ENCODE measurements around the gene GRID1.

DNA sequence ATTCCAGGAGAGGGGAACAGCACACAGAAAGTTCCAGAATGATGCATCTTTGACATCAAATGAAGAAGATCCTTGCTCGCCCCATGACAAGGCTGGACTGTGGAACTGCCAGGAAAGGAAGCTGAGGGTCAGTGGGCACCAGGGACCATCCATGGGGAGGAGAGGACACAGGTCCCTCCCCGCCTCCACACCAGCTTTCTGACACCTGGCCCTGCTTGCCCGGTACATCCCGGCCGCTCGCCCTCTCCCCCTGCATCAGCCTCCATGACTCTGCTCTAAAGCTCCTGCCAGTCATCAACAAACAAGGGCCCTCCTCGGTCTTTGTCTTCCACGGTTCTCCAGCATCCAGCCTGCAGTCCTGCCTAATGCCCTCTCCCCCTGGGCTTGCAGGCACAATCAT lies 222.3 kb downstream of the GRID1 start:
- TF ChIP-seq, protein P1, sequence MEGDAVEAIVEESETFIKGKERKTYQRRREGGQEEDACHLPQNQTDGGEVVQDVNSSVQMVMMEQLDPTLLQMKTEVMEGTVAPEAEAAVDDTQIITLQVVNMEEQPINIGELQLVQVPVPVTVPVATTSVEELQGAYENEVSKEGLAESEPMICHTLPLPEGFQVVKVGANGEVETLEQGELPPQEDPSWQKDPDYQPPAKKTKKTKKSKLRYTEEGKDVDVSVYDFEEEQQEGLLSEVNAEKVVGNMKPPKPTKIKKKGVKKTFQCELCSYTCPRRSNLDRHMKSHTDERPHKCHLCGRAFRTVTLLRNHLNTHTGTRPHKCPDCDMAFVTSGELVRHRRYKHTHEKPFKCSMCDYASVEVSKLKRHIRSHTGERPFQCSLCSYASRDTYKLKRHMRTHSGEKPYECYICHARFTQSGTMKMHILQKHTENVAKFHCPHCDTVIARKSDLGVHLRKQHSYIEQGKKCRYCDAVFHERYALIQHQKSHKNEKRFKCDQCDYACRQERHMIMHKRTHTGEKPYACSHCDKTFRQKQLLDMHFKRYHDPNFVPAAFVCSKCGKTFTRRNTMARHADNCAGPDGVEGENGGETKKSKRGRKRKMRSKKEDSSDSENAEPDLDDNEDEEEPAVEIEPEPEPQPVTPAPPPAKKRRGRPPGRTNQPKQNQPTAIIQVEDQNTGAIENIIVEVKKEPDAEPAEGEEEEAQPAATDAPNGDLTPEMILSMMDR (IDR thresholded peaks at IDR 0.05; ENCODE audit: insufficient read depth, low read depth, low read length) = no peak
- no peak for TF ChIP-seq EZH2 (IDR thresholded peaks at IDR 0.05; ENCODE audit: insufficient read depth, low read length)
